GM19035 (cell line): Measurements from ENCODE around the gene CTCFL.

Source experiments
- ATAC-seq: cut with Tn5 transposase; IDR thresholded peaks from one replicate; pipeline ENCODE4 v1.9.1; 2021; ENCODE audit not compliant: unreplicated experiment

CTCFL gene

DNA sequence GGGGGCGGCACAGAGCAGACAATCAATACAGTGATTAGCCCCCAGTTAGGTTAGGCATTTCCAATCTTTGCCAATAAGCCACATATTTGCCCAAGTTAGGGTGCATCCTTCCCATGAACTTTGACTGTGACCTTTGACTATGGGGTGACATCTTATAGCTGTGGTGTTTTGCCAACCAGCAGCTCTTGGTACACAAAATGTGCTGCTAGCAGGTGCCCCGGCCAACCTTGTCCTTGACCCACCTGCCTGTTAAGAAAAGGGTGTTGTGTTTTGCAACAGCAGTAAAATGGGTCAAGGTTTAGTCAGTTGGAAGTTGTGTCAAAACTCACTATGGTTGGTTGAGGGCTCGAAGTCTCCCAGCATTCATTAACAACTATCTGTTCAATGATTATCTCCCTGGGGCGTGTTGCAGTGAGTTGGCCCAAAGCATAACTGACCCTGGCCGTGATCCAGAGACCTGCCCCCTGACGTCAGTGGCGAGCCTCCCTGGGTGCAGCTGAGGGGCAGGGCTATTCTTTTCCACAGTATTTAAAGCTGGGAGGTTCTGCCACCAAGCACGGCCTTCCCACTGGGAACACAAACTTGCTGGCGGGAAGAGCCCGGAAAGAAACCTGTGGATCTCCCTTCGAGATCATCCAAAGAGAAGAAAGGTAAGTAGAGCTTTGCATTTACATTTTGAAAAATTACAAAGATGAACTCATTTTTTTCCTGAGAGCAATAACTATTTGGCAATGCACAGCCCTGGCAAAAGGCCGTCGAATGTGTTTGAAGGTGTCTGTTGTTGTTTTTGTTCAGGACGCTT, 35.8 kb upstream of the CTCFL start, which contains the start of gene PCK1:
PCK1 (plus strand) TSS at position 557 of the 802 bp plus-strand sequence. CDS start 302 bp downstream, outside the sequence.
- no peak for ATAC-seq

DNA sequence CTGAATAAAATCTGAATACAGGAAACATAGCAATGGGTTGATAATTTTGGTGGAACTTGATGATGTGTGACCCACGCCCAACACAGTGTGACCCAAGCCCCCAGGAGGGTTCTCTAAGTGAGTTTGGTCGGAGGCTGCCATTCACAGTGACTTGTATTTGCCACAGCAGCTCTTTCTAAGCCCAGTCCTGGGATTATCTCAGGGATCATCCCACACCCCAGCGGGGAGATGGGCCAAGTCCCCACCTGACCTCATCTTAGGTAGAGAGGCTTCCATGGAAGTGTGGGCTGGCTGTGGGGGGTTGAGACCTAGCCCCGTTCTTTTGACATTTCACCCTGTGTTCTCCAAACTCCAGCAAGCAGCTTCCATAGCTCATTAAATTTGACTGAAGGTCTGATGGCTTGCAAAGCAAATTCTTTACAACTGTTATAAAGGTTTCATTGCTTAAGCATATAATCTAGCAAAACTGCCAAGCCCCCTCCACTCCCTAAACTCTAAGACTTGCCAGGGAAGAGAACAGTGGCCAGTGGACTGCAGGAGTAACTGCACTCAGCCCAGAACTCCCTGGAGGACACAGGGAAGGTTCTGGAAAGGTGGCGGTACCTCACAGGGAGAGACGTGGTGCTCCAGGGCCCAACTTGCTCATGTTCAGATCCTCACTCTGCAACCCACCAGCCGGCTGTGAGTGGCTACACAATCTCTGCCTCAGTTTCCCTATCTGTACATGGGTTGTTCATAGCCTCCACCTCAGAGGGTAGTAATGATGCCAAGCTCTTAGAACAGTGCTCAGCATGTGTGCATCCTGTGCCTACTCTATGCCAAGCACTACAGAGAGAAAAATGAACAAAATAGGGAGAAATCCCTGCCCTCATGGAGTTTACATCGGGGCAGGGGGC, 35.0 kb upstream of the CTCFL start:
- ATAC-seq, result no peak

- no peak for ATAC-seq
Observed at GRCh38 chr20:57559289-57559634, 34.3 kb upstream of the CTCFL start.

DNA sequence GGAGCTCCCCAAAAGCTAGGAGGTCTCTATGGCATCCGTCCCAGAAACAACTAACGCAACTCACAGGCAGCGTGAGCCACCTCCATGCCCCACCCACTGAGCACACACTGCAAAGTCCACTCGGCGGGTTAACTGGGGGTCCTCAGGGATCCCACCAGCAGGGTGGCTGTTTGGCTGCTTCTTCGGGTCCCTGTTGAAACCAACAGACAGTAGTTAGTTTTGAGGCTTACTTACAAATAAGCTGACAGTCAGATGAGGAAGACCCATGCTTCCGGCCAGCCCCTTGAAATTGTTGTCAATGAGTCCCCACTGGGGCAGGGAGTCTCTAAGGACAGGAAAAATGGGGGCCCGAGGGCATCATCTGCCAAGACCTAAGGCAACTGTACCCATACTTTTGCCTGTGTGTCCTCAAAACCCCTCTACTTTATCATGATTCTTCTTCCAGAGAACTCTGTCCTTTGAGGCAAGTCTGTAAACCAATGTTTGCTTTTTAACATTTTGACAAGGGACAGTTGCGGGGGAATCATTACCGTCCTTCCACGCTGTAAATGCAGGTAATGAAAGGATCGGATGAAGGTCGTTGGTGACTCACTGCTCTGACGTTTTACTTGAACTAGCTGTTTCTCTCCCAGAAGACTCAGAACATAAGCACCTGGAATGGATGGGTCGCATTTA, 33.8 kb upstream of the CTCFL start:
- ATAC-seq, result no peak

DNA sequence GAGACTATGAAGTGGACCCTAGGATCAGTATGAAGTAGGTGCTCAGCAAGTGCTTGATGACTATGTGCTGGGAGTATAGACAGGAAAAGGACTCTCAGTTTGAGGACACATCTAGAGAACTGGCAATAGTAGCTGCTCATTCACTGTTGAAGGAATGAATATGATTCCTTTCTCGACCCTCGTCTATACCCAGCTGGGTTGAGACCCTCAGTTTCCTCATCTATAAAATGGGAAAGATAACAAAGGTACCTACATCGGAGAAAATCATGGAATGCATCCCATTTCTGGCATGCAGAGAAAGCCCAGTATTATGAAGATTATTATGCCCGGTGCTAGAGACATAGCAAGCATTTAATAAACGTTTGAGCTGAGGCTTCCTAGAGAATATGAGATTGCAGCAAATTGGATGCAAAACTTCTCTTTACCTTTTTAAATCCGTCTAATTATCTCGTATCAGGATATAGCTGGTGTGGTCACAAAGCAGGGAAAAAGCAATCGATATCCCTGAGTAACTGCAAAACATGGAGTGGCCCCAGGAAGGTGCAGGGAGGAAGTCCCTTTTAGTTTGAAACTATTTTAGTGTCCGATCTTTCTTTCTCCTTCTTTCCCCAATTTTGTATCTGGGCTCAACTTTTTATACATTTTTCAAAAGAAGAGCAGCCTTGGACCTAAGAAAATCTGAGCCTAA, 33.1 kb upstream of the CTCFL start:
- no peak for ATAC-seq

DNA sequence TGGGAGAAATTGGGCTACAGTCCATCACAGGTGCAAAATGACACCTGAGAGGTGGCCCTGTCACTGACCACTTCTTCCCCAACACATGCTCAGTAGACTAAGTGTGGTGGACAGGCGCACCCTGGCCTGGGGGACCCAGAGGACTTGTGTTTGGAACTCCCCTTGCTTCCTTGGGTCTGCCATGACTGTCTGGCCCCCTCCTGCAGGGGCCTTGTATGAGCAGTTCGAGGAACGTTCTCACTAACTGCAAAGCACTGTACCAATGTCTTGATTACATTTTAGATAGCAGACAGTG, 32.0 kb upstream of the CTCFL start:
- no peak for ATAC-seq

- ATAC-seq, result no peak
Observed at GRCh38 chr20:57555457-57556184, 30.7 kb upstream of the CTCFL start.

DNA sequence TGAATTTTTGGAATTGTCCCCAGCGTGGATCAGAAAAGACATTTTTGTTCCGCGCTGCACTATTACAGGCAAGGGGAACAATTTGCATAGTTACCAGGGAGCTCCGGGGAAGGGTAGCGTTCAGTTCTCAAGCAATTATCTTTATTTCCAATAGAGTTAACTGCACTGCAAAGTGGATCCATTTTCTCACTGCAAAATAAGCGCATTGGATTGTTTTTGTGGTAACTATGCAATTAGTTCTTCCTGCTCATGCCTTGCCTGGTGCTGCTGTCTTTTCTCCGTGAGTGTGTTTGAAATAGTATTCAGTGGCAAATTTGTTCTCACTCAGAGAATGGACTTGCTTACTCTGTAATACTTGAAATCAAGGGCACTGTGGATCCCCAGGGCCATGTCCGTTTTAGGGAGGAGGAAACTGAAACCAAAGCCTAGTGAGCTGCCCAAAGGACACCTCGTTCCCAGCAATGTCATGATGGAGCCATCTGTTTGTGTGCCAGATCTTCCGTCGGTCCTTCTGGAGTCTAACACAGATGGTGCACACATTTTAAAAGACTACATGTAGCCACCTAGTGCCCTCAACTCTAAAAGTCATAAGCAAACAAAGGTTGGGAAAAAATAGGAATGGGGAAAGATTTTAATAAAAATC, 28.6 kb upstream of the CTCFL start:
- no peak for ATAC-seq

GRCh38 chr20:57552471-57552870, 27.5 kb upstream of the CTCFL start:
- no peak for ATAC-seq

DNA sequence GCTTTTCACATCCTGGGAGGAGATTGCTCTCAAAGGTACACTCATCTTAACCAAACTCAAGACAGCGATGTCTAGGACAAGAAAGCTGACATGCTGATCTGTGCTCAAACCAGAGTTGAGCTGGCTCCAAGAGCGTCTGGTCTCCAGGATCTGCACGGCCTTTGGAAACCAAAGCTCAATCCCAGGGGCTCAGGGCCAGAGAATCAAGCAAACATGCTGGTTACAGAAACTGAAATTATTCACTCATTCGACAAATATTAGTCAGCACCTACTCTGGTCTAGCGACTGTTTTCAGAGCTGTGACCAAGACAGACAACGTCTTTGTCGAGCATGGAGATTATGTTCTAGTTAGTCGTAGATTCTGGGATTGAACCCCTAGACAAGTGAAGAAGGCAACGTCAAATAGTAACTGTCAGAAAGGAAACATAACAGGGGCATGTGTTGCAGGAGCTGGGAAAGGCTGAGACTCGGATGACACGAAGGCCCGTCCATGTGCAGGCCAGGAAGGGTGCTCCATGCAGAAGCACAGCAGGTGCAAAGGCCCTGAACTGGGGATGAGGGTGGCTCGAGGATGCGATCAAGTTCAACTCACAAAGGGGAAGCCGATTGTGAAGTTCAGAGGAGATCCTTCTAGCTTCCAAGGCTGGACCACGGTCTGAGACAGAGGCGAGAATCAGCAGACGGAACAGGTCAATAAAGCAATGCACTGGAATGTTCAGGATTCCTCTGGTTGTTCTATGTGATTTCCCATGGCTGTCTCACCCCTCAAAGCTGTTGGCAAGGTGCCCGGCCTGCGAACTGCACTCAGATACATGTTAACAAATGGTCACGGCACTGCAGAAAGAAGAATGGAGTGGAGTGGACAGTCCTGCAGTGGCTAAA, 23.5 kb upstream of the CTCFL start:
- ATAC-seq, result no peak

- no peak for ATAC-seq
Observed at GRCh38 chr20:57546956-57547649, 22.2 kb upstream of the CTCFL start.

DNA sequence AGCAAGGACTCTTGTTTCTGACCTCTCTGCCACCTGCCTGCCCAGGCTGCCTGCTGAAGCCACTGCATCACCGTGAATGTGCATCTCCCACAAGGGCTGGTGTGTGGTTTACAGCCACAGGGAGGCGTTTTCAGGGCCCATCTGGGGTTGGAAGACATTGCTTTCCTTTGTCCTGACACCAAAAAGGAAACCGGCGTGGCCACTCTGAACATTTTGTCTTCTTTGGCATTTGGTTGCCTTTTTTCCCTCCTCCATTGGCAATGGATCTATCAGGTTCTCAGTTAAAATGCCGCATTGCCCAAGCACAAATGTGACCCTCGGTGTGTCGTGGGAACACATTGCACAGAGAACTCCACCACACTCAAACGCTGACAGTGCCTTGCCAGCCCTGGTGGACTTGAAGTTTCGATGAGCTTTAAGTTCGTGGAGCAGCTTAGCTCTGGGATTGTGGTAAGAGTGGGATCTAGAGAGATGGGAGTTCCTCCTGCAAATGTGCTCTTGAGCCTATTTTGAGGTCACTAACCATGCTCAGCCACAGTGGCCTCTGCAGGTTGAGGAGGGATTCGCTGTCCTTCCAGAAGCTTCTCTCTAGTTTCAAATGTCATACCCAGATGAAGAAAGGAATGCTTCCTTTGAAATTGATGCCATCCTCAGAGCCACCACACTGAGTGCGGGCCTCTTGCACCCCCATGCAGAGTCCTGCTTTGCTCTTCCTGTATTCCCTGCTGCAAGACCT, 21.2 kb upstream of the CTCFL start:
- no peak for ATAC-seq

DNA sequence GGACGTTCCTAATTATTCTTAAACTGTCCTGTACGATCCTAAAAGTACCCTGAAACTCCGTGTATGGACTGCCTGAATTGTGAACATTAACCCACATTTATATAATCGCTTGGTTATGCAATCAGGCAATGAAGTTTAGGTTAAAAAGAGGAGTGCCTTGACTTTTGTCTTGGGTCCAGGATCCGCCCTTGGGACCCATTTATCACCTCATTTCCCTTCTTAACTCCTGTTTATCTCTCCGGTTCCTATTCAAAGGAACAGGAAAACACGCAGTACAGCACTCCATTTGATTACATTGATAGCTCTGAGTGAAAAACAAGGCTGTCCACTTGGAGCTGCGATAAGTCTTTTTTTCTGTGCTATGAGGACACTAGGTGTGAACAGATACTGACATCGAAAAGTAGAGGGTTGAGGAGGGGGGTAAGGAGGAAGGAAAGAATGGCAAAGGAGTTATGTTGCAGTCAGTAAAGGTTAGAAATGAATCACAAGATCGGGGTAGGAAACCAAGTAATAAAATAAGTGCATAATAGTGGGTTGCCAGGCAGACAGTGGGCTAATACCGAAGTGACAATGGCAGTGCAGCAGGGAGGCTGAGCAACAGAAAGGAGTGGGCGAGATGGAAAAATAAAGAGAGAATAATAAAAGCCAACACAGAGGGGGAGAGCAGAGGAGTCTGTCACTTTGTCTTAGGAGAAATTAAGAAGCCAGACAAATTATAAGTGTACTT, 20.1 kb upstream of the CTCFL start:
- ATAC-seq, result no peak

GRCh38 chr20:57543754-57544153, 18.8 kb upstream of the CTCFL start:
- ATAC-seq, result no peak

DNA sequence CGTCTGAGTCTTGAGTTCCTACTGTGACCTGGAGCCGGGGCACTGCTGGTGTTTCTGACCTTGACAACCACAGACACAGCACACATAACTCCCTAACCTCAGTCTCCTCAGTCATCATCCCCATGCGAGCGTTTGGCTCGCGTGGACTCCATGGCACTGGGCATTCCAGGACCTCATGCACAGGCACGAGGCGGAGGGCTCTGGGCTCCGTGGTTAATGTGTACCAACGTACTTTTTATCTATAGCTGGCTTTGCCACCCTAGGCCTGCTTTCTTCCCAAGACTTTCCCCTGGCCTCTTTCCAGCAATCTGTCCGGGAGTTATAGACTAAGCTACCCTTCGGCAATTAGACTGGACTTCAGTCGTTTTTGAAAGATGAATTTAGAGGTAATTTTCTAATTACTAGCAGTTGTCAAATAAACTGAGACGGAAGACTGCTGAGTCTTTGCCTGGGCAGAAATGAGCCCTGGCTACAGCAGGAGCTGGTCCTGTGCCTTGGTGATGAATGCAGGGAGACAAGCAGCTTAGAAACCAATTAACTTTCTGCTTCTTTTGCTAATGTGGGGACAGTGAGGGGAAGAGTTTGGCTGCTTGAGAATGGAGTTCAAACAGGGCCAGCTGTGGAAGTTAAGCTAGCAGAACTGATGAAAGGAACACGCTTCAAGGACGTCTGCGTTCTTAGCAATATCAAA, 16.1 kb upstream of the CTCFL start:
- ATAC-seq, result no peak

DNA sequence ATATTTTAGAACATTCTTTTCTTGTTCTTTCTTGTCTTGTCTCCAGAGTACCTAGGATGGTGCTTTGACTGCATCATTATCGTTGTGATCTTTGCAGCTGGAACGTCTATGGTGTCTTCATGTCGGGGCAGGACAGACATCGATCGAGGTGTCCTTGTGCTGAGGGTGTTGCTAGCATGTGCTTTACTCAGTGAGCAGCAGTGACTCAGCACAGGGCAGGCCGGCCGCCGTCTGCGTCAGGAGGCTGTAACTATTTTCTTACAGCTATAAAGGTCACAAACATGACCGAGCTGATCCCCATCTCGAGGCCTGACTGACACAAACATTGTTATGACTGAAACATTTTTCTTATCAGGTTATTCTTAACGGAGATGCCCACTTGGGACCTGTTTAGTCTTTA, 14.9 kb upstream of the CTCFL start:
- ATAC-seq, result no peak

DNA sequence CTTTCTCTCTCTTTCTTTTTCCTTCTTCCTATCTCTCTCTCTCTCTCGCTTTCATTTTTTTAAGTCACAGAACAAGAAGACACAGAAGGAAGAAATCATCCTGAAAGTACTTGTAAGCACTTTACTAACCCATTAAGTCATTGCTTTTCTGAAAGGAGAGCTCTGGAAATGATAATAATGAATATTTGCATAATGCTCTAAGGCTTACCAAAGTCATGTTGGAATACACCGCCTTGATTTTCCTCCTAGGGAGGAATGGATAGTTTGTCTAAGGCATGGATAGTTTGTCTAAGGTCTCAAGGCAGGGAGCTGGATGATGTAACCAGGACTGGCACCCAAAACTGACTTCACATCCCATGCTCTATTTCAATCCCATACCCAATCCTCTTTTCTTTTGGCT, 12.9 kb upstream of the CTCFL start:
- no peak for ATAC-seq
